Measurements from ENCODE around the gene TMEM168.

DNA sequence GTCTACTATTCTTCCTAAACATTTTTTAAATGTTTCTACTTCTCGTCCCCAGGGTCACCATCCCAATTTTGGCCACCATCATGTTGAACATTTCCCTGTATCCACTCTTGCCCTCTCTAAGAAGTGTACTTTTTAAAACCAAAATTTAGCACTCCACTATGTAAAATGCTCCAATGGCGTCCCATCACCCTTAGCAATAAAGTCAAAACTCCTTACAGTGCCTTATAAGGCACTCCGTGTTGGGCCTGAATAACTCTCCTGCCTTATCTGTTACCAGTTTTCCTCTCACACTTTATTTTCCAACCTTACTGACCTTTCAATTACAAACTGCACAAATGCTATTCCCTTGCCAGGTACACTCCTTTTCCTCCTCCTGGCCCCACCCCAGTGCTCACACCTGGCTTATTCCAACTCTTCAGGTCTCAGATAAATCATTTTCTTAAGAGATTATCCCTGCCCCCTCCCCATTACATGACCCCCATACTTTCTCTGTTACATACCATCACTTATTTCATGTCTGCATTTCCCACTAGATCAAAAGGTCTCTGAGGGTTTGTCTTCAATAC, 1.3 kb downstream of the TMEM168 start:
- TF ChIP-seq CTCF (IDR thresholded peaks at IDR 0.05) (no peak), POLR2A (IDR thresholded peaks at IDR 0.05) (no peak), POLR2AphosphoS5 (IDR thresholded peaks at IDR 0.05) (no peak)

Data from breast epithelium (tissue), 3 donors.